Keratinocyte (primary cell): ENCODE results near the gene IGFL2. TPM values are rescaled to one million over a fixed set of nuclear protein-coding genes. Genes with fewer than 3 reads are reported as not detected.
"Not testable (repeated sequence)": the region's sequence is repeated elsewhere in the genome, so short reads cannot be mapped to it uniquely, and the experiment has no call there.

Experiments used
- DNase-seq: peaks from one replicate; pipeline ENCODE4 v3.0.0-alpha.2; 2011; ENCODE audit warnings: low read depth, missing footprints, low spot score
- FAIRE-seq: peaks from 2 replicates; lab custom pipeline; 2011; peaks lifted over from hg19 to GRCh38; lab: Jason Lieb, UNC
- H2AFZ ChIP-seq: 2 replicates; pipeline ENCODE4 v1.6.0; 2012; ENCODE audit warnings: low read length, control low read depth, inconsistent platforms; ENCODE audit not compliant: control insufficient read depth
- H3K27ac ChIP-seq: 2 replicates; pipeline ENCODE4 v1.5.1; 2011; ENCODE audit warnings: low read length; ENCODE audit not compliant: control insufficient read depth, insufficient read depth
- H3K27me3 ChIP-seq: 3 replicates; pipeline ENCODE4 v1.6.0; 2011; ENCODE audit warnings: low read length; ENCODE audit not compliant: control insufficient read depth, insufficient read depth; ENCODE audit errors: extremely low read depth
- H3K36me3 ChIP-seq, 2 experiments: 2 replicates in 1 of 2; 3 replicates in 1 of 2; pipeline ENCODE4 v1.5.1; 2011; ENCODE audit warnings: low read length in 2 of 2, mild to moderate bottlenecking in 1 of 2; ENCODE audit not compliant: control insufficient read depth in 2 of 2, insufficient read depth in 2 of 2; ENCODE audit errors: extremely low read depth in 1 of 2
- H3K4me1 ChIP-seq: 3 replicates; pipeline ENCODE4 v1.5.1; 2011; ENCODE audit warnings: low read length; ENCODE audit not compliant: control insufficient read depth, insufficient read depth; ENCODE audit errors: extremely low read depth
- H3K4me2 ChIP-seq: 3 replicates; pipeline ENCODE4 v1.6.0; 2011; ENCODE audit warnings: low read depth, low read length; ENCODE audit not compliant: control insufficient read depth, insufficient read depth; ENCODE audit errors: extremely low read depth
- H3K4me3 ChIP-seq, 3 experiments: fragments of 200-600 bp in 1 of 3; sonication (generic) in 1 of 3; 2 replicates in 2 of 3; 3 replicates in 1 of 3; pipeline ENCODE4 v1.5.1; 2011 to 2016; ENCODE audit warnings: low read length in 3 of 3, mild to moderate bottlenecking in 3 of 3, control low read depth in 2 of 3, inconsistent platforms in 1 of 3, low read depth in 1 of 3, mixed read lengths in 1 of 3, mixed run types in 1 of 3, moderate library complexity in 1 of 3; ENCODE audit not compliant: control insufficient read depth in 2 of 3, insufficient read depth in 2 of 3; ENCODE audit errors: extremely low read depth in 1 of 3
- H3K79me2 ChIP-seq: 2 replicates; pipeline ENCODE4 v1.6.0; 2012; ENCODE audit warnings: low read length; ENCODE audit not compliant: control insufficient read depth, insufficient read depth
- H3K9ac ChIP-seq: 3 replicates; pipeline ENCODE4 v1.6.0; 2011; ENCODE audit warnings: low read length; ENCODE audit not compliant: control insufficient read depth, insufficient read depth; ENCODE audit errors: extremely low read depth
- H3K9me1 ChIP-seq: 3 replicates; pipeline ENCODE4 v1.6.0; 2011; ENCODE audit warnings: low read length; ENCODE audit not compliant: control insufficient read depth, insufficient read depth; ENCODE audit errors: extremely low read depth
- H3K9me3 ChIP-seq: 2 replicates; pipeline ENCODE4 v1.5.1; 2012; ENCODE audit warnings: low read depth, low read length; ENCODE audit not compliant: control insufficient read depth
- H4K20me1 ChIP-seq: 3 replicates; pipeline ENCODE4 v1.6.0; 2011; ENCODE audit warnings: low read length; ENCODE audit not compliant: control insufficient read depth, insufficient read depth; ENCODE audit errors: extremely low read depth
- CTCF ChIP-seq, 3 experiments: IDR thresholded peaks in 1 of 3; conservative IDR thresholded peaks in 1 of 3; optimal IDR thresholded peaks in 1 of 3; 2 replicates in 2 of 3; 3 replicates in 1 of 3; pipeline versions ENCODE3 to v1.5.1; 2011; ENCODE audit warnings: low read length in 3 of 3, mild to moderate bottlenecking in 3 of 3, moderate library complexity in 2 of 3, control low read depth in 1 of 3, inconsistent platforms in 1 of 3; ENCODE audit not compliant: insufficient read depth in 2 of 3; ENCODE audit errors: extremely low read depth in 1 of 3
- EZH2 ChIP-seq: IDR thresholded peaks from one replicate; pipeline ENCODE4 v1.6.1; 2012; ENCODE audit warnings: inconsistent platforms, mild to moderate bottlenecking, low read length, moderate library complexity
- dilution Hi-C: fragments of 300-500 bp; cut with MboI; formaldehyde crosslinking; loops from one replicate; pipeline ENCODE4 v1.7.0; 2020; ENCODE audit warnings: low sequenced_read_pairs; ENCODE audit not compliant: extremely low pct_ligation_motif_present
- polyA plus RNA-seq, 5 experiments: library from polyadenylated mRNA; depleted of rRNA in 3 of 5; stranded (reverse) in 3 of 5; stranded (forward) in 1 of 5; unstranded in 1 of 5; fragments of >200 nt; gene quantifications; 1 replicate in 1 of 5; 2 replicates in 3 of 5; 3 replicates in 1 of 5; pipeline versions ENCODE4 v1.2.1 to v1.2.3, GENCODE V29; 2011 to 2012; ENCODE audit warnings: missing spikeins in 2 of 5, low read depth in 1 of 5, low replicate concordance in 1 of 5

The IGFL2 gene
- polyA plus RNA-seq, 1 donor (not counting 4 experiments of a cell fraction or from before 2014, with no cell fraction given) = 7.1 TPM

GRCh38 chr19:46191972-46192371, 43.9 kb downstream of the IGFL2 start:
- Histone ChIP-seq H3K9me1 (no peaks in the 10 kb centered on the region), H3K27me3 (no peaks in the 10 kb centered on the region), H3K9me3 (no peaks in the 10 kb centered on the region), H3K36me3 (no peaks in the 10 kb centered on the region), H3K9ac (no peak overlapping the region), H3K4me1 (peaks cover 23% of the 10 kb centered on the region), H3K27ac (no peak overlapping the region), H3K79me2 (no peaks in the 10 kb centered on the region), H2AFZ (no peak overlapping the region), H4K20me1 (no peaks in the 10 kb centered on the region), H3K4me3 (no peak overlapping the region), H3K4me2 (no peak overlapping the region)
- peak; percentile 5 for FAIRE-seq
- no peak for TF ChIP-seq CTCF (optimal IDR thresholded peaks at IDR 0.05 in 1 of 3, IDR thresholded peaks at IDR 0.05 in 1 of 3, conservative IDR thresholded peaks at IDR 0.05 in 1 of 3; ENCODE audit: extremely low read depth in 1 of 3, insufficient read depth in 2 of 3, low read length in 3 of 3)
- no peak for TF ChIP-seq EZH2
- dilution Hi-C loops = no loop called here
- no peak for DNase-seq

GRCh38 chr19:46192626-46192991, 44.6 kb downstream of the IGFL2 start:
- H3K27me3 ChIP-seq, H3K9me3 ChIP-seq, DNase-seq, H4K20me1 ChIP-seq, H2AFZ ChIP-seq, H3K9ac ChIP-seq, H3K9me1 ChIP-seq, H3K79me2 ChIP-seq, dilution Hi-C loops, H3K36me3 ChIP-seq, H3K27ac ChIP-seq, H3K4me3 ChIP-seq, FAIRE-seq: not testable (repeated sequence)
- Histone ChIP-seq H3K4me1 (peaks cover 26% of the 10 kb centered on the region), H3K4me2 (peak overlapping the region; percentile 47)

GRCh38 chr19:46192992-46193650, 45.1 kb downstream of the IGFL2 start:
- no peaks in the 10 kb centered on the region for H3K79me2 ChIP-seq
- H3K4me1 ChIP-seq = peaks cover 29% of the 10 kb centered on the region
- no peak overlapping the region for H3K27ac ChIP-seq
- H3K4me2 ChIP-seq = peak overlapping the region; percentile 47
- H3K27me3 ChIP-seq = no peaks in the 10 kb centered on the region
- H4K20me1 ChIP-seq = no peaks in the 10 kb centered on the region
- peak; percentile 96 for FAIRE-seq
- no peaks in the 10 kb centered on the region for H3K36me3 ChIP-seq
- no peak for TF ChIP-seq EZH2
- TF ChIP-seq CTCF (optimal IDR thresholded peaks at IDR 0.05 in 1 of 3, IDR thresholded peaks at IDR 0.05 in 1 of 3, conservative IDR thresholded peaks at IDR 0.05 in 1 of 3; ENCODE audit: extremely low read depth in 1 of 3, insufficient read depth in 2 of 3, low read length in 3 of 3) = no peak
- DNase-seq = no peak
- H3K9me1 ChIP-seq = no peaks in the 10 kb centered on the region
- no peak overlapping the region for H2AFZ ChIP-seq
- H3K9ac ChIP-seq = no peak overlapping the region
- no peaks in the 10 kb centered on the region for H3K9me3 ChIP-seq
- H3K4me3 ChIP-seq = no peak overlapping the region
- dilution Hi-C loops = no loop called here
